GM19328 (cell line): Measurements from ENCODE around the gene BCL7A.
"Not testable (repeated sequence)": the region's sequence is repeated elsewhere in the genome, so short reads cannot be mapped to it uniquely, and the experiment has no call there.

Experiments
- ATAC-seq: cut with Tn5 transposase; IDR thresholded peaks from one replicate; pipeline ENCODE4 v1.9.1; 2021; ENCODE audit warnings: mild to moderate bottlenecking, moderate library complexity; ENCODE audit not compliant: unreplicated experiment

BCL7A gene

DNA sequence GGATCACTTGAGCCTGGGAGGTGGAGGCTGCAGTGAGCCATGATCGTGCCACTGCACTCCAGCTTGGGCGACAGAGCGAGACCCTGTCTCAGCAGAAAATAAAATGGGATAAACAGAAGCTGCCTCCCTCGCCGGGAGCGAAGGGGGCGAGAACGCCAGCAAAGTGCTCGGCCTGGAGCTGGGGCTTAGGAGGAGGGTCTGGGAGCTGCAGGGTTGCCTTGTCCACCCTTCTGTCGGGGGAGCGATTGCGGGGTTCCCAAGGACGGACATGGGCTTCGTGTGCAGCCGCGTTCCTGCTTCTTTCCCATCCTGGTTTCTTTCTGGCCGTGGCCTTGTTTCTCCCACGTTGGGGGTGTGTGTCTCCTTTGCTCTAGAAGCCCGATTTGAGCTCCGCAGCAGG, 29.0 kb downstream of the BCL7A start:
- ATAC-seq, result no peak

DNA sequence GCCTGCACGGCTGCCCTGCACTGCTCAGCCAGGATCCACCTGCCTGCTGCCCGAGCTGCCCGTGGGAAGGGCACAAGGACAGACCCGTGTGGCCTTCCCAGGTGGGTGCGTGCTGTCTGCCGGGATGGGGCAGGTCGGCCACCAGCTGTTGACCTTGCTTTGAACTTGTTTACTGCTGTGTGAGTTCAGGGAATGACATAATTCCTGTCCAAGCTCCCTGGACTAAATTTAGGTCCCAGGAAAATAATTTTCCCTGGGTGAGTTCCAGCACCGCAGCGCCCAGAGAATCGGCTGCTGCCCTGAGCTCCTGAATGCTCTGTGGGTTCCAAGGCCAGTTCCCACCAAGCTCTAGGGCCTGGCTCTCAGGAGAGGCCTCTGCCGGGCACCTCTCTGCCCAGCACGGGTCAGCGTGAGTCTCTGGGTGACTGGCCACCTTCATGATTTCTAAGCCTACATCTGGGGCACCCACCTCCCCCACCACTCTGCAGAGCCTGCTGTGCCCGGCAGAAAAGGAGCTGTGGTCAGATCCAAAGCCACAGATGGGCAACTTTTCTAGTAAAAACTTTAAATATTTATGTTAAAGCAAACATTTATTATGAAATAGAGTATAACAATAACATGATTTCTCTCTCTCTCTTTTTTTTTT, 29.7 kb downstream of the BCL7A start:
- no peak for ATAC-seq

DNA sequence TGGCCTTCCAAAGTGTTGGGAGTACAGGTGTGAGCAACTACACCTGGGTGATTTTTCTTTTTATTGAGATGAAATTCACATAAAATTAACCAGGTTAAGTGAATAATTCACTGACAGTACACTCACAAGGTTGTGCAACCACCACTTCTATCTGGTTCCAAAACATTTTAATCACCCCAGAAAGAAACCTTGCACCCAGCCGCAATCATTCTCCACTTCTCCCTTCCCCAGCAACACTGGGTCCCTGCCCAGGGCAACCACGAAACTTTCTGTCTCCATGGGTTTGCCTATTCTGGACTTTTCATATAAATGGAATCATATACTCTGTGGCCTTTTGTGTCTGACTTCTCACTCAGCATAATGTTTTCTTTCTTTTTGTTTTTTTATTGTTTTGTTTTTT, 30.6 kb downstream of the BCL7A start:
- no peak for ATAC-seq

DNA sequence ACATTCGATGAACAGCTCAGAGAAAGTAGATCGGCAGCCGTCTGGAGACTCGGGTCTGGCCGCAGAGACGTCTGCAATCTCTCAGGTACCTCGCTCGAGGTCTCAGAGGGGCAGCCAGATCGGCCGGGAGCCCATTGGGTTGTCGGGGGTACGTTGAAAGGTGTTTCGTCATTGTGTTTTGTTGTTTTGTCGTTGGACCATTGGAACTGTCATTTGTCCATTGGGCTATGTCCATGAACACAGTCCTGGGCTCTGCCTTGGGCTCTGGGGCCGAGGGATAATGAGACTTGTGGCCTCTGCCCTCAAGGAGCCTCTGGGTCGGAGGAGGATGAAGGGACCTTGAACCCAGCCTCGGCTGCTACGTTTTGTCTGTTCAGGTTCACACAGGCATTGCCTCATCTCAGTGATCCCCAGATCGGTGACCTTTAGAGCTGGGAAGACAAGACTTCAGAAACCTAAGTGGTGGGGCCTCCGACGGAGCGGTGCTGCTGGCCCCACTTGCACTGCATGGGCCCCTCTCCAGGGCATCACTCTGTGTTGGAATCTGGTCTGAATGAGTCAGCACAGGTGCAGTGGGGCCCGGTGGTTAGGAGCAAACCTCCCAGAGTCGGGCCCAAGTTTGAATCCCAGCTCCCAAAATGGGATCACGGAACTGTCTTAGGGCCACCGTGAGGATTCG, 33.3 kb downstream of the BCL7A start:
- no peak for ATAC-seq

DNA sequence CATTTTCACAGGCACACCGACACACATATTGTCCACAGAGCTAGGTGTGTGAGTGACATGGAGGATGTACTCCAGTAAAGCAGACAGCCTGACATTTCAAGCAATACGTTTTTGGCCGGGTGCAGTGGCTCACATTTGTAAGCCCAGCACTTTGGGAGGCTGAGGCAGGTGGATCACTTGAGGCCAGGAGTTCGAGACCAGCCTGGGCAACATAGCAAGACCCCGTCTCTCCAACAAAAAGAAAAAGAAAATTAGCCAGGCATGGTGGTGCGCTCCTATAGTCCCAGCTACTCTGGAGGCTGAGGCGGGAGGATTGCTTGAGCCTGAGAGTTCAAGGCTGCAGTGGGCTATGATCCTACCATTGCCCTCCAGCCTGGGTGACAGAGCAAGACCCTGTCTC, 34.7 kb downstream of the BCL7A start:
- ATAC-seq, result not testable (repeated sequence)

DNA sequence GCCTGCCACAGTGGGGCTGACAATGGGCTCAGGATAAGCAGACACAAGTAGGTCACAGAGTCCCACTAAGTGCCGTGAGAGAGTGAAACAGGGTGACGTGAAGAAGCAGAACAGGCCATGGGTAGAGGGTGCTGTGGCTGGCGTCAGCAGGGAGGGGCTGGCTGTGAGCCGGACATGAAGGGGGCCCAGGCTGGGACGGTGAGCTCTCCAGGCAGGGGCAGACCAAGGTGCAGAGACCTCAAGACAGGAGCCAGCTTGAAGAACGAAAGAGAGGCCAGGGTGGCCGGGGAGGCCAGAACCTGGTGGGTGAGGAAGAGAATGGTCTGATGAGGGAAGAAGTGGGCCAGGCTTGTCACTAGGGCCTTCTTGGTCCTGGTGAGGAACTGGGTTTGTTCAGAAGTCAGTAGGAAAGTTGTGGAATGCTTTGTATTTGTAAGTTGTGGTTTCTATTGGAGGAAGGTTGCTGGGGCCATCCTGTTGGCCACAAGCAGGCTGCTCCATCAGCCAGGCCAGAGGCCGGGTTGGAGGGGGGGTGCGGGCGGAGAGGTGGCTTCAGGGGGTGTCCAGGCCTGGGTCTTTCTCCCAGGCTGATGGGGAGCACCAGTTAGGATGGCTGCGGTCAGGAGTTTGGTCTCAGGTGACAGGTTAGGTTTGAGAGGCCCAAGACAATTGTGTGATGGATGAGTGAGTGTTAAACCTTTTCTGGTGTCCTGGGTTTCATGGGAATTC, 35.5 kb downstream of the BCL7A start:
- ATAC-seq, result no peak

DNA sequence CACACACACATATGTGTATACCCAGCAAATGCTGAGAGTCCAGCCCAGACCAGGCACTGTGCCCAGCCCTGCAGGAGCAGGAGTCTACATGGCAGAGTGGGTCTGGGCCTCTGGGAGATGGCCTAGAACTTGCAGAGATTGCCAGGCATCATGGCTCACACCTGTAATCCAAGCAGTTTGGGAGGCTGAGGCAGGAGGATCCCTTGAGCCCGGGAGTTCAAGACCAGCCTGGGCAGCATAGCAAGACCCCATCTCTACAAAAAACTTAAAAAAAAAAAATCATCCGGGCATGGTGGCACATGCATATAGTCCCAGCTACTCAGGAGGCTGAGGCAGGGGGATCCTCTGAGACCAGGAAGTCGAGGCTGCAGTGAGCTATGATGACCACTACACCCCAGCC, 36.1 kb downstream of the BCL7A start:
- no peak for ATAC-seq

DNA sequence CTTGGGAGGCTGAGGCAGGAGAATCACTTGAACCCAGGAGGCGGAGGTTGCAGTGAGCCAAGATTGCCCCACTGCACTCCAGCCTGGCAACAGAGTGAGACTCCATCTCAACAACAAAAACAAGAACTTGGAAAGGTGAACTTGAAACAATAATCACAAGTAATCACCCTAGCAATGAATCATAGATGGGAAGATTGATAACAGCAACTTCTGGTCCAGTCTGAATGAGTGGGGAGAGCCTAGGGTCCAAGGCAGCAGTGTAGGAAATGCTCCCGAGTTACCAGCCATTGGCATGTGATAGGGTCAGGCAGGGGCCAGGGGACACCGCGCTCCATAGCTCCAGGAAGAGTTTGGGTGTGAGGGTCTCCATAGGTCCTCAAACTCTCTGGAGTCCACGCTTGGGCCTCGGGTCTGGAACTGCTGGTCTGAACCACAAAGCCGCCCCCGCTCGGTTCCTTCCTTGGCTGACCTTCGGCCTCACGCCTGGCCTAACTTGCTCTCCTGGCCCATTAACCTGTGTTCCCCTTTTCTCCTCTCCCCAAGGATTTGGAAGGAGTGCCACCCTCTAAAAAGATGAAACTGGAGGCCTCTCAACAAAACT, 37.0 kb downstream of the BCL7A start:
- ATAC-seq, result no peak

DNA sequence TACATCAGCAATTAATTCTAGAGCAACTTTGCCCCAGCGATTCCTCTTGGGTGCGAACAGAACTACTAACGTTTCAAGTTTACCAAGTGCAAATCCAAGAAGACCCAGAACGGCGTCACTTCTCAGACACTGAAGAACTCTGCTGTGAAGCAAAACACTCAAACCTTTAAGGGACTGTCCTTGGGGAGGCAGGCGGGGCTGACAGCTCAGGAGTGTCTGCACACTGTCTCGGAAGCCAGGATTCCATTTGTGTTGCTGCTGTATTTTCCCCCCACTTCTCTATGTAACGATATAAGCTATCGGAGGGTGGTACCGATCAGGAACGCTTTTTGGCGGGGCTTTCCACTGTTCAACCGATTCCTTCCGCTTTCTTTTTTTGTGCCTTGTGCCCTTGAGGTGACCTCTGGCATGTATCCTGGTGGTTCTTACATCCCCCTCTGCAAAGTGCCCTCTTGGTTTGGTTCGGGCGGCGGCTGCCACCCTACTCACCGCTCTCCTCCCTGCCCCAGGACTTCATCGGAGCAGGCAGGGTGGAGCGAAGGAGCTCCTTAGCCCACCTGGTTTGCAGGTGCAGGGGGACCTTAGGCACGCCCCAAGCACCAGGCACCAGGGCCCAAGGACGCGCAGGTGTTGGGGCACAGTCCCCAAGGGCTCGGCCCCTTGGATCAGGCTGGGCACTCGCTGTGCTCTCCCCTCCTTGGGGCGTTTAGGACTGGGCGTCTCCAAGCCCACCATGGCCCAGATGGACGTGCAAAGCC, 37.7 kb downstream of the BCL7A start:
- no peak for ATAC-seq

DNA sequence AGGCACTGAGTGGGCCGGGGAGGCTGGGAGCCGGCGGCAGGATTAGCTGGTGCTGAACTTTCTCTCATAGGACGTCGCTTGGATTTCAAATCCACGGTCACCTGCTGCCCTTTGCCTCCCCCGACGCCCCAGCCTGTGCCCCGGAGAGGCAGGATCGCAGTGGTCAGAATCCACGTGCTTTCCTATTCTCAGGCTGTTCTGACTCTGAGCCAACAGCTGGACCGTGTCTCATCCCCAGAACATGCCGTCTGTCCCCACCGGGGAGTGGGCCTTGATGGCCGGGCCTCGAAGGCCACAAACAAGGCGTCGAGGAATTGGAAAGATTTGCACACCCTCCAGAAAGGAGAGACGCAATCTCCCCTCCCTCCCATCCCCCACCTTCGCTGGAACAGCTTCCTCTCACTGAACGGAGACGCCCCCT, 38.4 kb downstream of the BCL7A start:
- no peak for ATAC-seq

DNA sequence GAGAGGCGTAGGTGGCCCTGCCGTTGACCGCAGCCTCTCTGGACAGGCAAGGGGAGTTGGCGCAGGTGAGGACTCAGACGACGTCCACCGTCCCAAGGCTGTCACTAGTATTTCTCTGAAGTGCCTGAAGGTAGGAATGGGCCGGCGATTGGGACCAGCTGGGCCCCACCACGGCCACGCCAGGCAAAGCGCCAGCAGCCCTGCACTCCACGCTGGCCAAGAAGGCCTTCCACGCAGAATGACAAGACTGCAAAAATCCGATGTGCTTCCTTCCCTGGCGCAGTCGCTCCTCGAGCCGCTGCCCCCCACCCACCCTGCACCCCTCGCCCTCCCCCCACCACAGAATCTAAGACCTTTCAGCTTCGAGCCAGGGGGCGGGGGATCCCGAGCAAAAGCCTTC, 39.6 kb downstream of the BCL7A start:
- no peak for ATAC-seq

DNA sequence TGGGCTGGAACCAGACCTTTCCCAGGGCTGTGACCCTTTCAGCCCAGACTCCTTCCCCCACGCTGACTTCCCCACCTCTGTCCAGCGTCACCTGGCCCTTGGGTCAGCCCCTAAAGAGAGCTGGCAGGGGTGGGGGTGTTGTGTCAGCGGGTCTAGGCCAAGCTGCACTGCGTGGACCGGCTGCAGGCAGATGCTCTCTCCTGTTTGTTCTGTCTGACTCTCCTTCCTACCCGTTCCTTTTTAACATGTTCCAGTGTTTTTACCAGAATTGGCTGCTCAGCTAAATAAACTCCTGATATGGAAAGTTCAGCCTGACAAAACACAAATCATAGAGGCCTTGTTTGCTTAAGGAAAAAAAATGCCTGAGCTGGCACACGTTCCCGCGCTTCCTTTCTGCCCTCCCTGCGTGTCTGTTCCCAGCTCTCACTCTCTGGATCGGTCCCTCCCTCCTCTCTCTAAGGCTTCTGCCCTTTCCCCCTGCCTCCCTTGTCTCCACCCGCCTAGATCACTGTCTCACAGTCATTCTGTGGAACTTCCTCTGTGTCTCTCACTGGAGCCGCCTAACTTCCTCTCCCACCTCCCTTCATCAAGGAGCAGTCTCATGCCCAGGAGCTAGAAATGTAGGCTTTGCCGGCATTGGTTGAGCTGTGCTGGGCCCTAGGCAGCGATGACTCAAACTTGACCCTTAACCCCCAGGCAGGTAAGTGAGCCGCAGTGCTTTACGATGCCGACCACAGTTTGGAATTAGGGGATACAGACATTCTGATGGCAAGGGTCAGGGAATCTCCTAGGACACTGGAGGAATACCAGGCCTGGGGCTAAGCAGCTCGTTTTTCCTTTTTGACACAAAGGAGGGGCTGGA, 41.4 kb downstream of the BCL7A start:
- ATAC-seq, result no peak

DNA sequence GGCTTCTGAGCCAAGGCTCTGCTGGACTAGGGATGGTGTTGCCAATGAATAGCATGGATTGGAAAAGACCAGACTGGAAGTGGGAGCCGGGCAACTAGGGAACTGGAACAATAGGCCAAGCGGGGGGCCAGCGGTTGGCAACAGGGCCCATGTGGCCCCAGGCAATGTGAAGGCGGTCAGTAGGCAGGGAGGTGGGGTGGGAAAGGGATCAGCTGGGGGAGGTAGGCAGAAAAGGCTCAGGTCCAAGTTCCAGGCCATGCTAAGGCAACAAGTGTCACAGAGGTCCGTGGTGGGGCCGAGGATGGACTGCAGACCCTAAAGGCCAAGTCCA, 42.0 kb downstream of the BCL7A start:
- ATAC-seq, result no peak

DNA sequence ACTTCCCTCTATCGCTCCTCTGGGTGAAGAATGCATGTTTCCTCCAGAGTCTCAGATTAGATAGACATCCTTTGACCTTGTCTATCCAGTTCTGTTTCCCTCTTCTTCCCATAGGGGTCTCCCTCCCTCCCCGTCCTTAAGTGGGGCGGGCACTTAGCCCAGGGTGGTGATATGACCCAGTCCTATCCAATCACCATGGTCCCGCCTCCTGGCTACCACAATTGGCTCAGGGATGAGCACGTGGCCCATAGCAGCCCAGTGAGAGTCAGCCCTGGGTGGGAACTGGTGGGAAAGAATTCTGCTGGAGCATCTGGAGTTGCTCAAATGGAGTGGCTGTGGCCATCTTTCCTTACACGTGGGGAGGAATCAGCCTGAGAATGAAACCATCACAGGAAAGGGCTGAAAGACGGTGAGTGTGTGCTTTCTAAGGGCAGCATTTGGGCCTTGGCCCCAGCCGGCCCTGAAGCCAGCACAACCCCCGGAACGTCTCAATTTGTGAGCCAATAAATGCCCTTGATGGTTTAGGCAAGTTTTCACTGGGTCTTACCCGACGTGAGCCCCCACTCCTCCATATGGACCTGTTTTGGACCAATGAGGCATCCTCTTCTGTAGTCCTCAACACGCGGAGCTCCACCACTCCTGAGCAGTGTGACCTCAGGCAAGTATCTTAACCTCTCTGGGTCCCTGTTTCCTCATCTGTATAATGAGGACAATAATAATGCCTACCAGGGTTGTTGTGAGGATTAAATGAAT, 42.5 kb downstream of the BCL7A start:
- no peak for ATAC-seq

DNA sequence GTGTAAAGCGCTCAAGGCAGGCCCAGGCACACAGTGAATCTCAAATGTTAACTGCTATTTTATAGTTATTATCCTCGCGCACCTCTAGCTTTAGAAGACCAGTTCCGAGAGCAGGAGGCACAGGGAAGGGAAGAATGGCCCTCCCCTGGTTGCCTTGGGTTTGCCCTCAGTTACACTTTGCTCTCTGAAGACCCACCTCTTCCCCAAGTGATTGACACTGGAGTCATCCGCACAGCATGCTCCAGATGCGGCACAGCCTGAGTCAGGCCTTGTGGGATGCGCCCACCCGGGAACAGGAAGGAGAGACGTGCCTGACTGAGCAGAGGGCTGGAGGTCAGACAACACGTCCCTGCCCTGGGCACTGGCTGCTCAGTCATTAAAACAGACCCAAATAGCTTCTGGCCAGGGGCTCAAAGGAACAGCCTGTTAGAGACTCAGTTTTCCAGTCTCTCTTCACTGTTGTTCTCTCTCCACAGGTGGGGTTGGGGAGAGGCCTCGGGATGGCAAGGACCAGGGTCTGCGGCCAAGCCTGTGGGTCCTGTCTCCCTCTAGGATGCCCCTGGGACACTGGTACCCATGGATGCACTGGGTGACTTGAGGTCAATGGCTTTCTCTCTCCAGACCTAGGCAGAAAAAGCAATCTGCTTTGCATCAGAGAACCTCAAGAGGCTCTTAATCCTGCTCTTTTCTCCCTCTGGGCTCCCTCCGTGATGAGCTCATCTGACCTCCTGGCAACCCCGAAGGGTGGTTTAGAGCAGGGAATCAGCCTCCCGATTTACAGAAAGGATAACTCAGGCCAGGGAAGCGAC, 43.3 kb downstream of the BCL7A start:
- no peak for ATAC-seq

DNA sequence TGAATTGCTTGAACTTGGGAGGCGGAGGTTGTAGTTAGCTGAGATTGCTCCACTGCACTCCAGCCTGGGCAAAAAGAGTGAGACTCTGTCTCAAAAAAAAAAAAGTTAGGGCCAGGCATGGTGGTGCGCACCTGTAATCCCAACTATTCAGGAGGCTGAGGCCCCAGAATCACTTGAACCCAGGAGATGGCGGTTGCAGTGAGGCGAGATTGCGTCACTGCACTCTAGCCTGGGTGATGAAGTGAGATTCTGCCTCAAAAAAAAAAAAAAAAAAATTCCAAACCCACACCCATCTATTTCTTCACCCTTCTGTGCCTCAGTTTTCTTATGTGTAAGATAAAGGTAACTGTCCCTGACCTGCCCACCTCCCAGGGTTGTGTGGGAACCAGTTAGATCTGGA, 45.9 kb downstream of the BCL7A start:
- no peak for ATAC-seq

DNA sequence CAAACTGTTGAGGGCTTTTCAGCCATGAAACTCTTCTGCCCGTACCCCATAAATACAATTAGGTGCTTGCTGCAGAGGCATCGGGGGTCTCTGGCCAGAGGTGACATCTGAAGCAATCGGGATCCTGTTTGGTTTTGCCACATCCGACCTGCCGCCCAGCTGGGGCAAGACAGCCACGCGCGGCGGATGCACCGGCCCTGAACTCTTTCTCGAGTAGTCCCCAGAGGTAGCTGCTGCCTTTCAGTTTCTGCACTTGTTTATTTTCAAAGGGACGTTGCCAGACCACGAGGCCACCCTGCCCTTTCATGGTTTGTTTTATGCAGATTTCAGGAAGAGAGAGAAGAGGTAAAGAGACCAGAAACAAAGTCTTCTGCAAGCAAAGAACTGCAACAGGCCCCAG, 46.3 kb downstream of the BCL7A start:
- peak; percentile 71 for ATAC-seq

DNA sequence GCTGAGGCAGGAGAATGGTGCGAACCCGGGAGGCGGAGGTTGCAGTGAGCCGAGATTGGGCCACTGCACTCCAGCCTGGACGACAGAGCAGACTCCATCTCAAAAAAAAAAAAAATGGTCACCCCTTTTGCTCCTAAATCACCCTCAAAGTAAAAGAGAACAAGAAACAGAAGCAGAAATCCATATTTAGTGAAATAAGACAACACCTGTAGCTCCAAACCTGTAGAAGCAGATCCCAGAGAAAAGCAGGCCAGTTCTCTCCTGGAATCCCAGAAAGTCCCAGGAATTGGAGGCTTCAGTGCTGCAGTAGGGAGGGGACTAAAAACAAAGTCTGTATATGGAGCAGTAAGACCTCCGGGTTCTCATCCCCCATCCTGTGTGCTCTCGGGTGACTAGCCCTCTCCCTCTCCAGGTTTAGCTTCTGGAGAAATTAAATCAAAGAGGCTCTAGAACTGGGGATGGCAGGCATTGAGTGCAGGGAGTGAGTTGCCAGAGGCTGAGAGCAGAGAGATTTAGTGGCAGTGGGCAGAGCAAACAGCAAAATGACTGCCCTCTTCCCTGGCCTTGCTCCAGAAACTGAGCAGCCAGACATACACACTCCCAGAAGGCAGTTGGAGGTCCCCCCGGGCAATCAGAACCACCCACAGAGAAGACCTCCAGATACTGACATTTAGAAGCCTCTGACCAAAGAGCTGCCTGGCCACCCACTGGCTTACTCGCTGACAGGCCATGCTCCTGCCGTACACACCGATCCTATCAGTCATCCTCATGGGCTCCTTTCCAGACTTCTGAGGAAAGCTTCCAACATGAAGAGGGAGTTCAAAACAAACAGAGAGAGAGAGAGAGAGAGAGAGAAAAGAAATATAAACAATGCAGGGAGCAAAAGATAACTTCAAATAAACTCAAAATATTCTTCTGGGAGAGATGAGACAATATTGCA, 50.6 kb downstream of the BCL7A start:
- no peak for ATAC-seq
